GM19043 (cell line): ENCODE measurements around the gene IKBKE.

Experiments used
- ATAC-seq: cut with Tn5 transposase; IDR thresholded peaks from one replicate; pipeline ENCODE4 v1.9.1; 2021; ENCODE audit warnings: low read depth; ENCODE audit not compliant: unreplicated experiment

The IKBKE gene

DNA sequence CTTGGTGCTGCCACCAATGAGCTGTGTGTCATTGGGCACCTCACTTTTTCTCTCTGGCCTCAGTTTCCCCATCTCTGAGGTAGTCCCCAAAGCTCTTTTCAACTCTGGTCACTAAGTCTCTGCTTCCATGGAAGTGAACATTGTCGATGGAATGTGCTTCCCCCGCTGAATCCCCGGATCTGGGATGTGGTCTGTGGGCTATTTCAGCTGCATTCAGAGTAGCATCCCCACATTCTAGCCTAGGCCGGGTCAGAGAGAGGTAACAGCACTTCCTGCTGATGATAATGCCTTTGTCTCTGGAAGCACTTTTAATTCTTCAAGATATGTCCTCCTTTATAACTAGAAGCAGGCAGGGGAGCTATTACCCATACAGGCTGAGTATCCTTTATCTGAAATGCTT, 66.9 kb downstream of the IKBKE start:
- no peak for ATAC-seq

- no peak for ATAC-seq
Observed at GRCh38 chr1:206538086-206538770, 68.0 kb downstream of the IKBKE start.

- no peak for ATAC-seq
Observed at GRCh38 chr1:206538901-206539640, 68.8 kb downstream of the IKBKE start.

- no peak for ATAC-seq
Observed at GRCh38 chr1:206540044-206540780, 69.9 kb downstream of the IKBKE start.

DNA sequence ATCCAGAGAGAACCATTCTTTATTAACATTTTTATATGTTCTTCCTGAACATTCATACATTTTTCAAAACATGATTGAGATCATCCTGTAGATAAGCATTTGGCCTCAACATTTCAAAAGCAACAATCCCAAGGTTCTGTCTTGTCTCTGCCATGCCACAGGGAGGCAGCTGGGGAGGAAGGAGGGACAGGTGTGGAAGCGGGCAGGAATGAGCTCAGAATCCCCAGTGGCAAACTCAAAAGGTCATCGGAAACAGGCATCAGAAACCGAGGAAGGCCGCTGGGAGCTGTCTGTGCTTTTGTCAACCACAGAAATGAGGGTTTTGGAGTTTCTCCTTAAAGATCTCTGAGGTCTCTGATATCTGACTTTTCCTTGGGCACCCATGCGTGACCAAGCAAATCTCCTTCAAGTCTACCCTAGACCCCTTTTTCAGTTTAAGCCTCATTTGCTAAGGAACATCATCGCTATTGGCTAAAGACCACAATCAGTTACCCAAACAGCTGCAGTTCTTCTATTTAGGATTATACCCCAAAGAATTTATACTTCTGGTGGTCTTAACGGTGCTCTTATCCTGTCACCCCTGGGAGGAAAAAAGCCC, 71.1 kb downstream of the IKBKE start:
- no peak for ATAC-seq

GRCh38 chr1:206544562-206545257, 74.4 kb downstream of the IKBKE start:
- ATAC-seq, result no peak

DNA sequence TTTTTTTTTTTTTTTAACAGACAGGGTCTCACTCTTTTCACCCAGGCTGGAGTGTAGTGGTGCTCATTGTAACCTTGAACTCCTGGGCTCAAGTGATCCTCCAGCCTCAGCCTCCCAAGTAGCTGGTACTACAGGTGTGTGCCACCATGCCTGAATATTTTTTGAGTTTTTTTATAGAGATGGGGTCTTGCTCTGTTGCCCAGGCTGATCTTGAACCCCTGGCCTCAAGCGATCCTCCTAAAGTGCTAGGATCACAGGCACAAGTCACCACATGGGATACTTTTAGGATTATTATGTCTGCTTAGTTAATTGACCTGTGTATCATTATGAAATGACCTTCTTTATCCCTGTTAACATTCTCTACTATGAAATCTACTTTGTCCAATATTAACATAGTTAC, 75.1 kb downstream of the IKBKE start:
- ATAC-seq, result no peak
